ENCODE results near the gene UTP25.

UTP25 gene

GRCh38 chr1:209810783-209811182 lies 17.0 kb upstream of the UTP25 start:
- DNase-seq (ENCODE audit: low read depth in 1 of 2, low spot score in 1 of 2) = no peak
- in situ Hi-C loops (cut with HindIII; ENCODE audit: low pct_unique_long_range_greater_than_20kb, low sequenced_read_pairs) = no loop called here
- TF ChIP-seq JUND (IDR thresholded peaks at IDR 0.05; ENCODE audit: low read depth) = no peak

- in situ Hi-C loops (cut with HindIII; ENCODE audit: low pct_unique_long_range_greater_than_20kb, low sequenced_read_pairs) = no loop called here
- no peak for DNase-seq (ENCODE audit: low read depth in 1 of 2, low spot score in 1 of 2)
- TF ChIP-seq JUND (IDR thresholded peaks at IDR 0.05; ENCODE audit: low read depth) = no peak
Observed at GRCh38 chr1:209813902-209814301, 13.9 kb upstream of the UTP25 start.

GRCh38 chr1:209815490-209815889 lies 12.3 kb upstream of the UTP25 start:
- DNase-seq (ENCODE audit: low read depth in 1 of 2, low spot score in 1 of 2) = no peak
- in situ Hi-C loops (cut with HindIII; ENCODE audit: low pct_unique_long_range_greater_than_20kb, low sequenced_read_pairs) = no loop called here
- no peak for TF ChIP-seq JUND (IDR thresholded peaks at IDR 0.05; ENCODE audit: low read depth)

- in situ Hi-C loops (cut with HindIII; ENCODE audit: low pct_unique_long_range_greater_than_20kb, low sequenced_read_pairs) = no loop called here
- peak in 1 of 2 experiments; percentile 46 for DNase-seq (ENCODE audit: low read depth in 1 of 2, low spot score in 1 of 2)
Observed at GRCh38 chr1:209815931-209816341, 11.8 kb upstream of the UTP25 start.

GRCh38 chr1:209816923-209817322 lies 10.8 kb upstream of the UTP25 start:
- no peak for DNase-seq (ENCODE audit: low read depth in 1 of 2, low spot score in 1 of 2)

More at GRCh38 chr1:209815931-209816341, 11.8 kb upstream of the UTP25 start:
- TF ChIP-seq JUND (IDR thresholded peaks at IDR 0.05; ENCODE audit: low read depth) = no peak

GRCh38 chr1:209817691-209818090 lies 10.1 kb upstream of the UTP25 start:
- no peak for DNase-seq (ENCODE audit: low read depth in 1 of 2, low spot score in 1 of 2)
- in situ Hi-C loops (cut with HindIII; ENCODE audit: low pct_unique_long_range_greater_than_20kb, low sequenced_read_pairs) = no loop called here
- TF ChIP-seq JUND (IDR thresholded peaks at IDR 0.05; ENCODE audit: low read depth) = no peak

More at GRCh38 chr1:209816923-209817322, 10.8 kb upstream of the UTP25 start:
- no peak for TF ChIP-seq JUND (IDR thresholded peaks at IDR 0.05; ENCODE audit: low read depth)
- in situ Hi-C loops (cut with HindIII; ENCODE audit: low pct_unique_long_range_greater_than_20kb, low sequenced_read_pairs) = no loop called here

- TF ChIP-seq JUND (IDR thresholded peaks at IDR 0.05; ENCODE audit: low read depth) = no peak
- DNase-seq (ENCODE audit: low read depth in 1 of 2, low spot score in 1 of 2) = no peak
- in situ Hi-C loops (cut with HindIII; ENCODE audit: low pct_unique_long_range_greater_than_20kb, low sequenced_read_pairs) = no loop called here
Observed at GRCh38 chr1:209819058-209819457, 8.7 kb upstream of the UTP25 start.

- no peak for DNase-seq (ENCODE audit: low read depth in 1 of 2, low spot score in 1 of 2)
- in situ Hi-C loops (cut with HindIII; ENCODE audit: low pct_unique_long_range_greater_than_20kb, low sequenced_read_pairs) = no loop called here
- TF ChIP-seq JUND (IDR thresholded peaks at IDR 0.05; ENCODE audit: low read depth) = no peak
Observed at GRCh38 chr1:209820986-209821385, 6.8 kb upstream of the UTP25 start.

- no peak for TF ChIP-seq JUND (IDR thresholded peaks at IDR 0.05; ENCODE audit: low read depth)
- in situ Hi-C loops (cut with HindIII; ENCODE audit: low pct_unique_long_range_greater_than_20kb, low sequenced_read_pairs) = no loop called here
- no peak for DNase-seq (ENCODE audit: low read depth in 1 of 2, low spot score in 1 of 2)
Observed at GRCh38 chr1:209822706-209823105, 5.1 kb upstream of the UTP25 start.

- no peak for TF ChIP-seq JUND (IDR thresholded peaks at IDR 0.05; ENCODE audit: low read depth)
- in situ Hi-C loops (cut with HindIII; ENCODE audit: low pct_unique_long_range_greater_than_20kb, low sequenced_read_pairs) = no loop called here
- DNase-seq (ENCODE audit: low read depth in 1 of 2, low spot score in 1 of 2) = peak; percentile 34 to 76
Observed at GRCh38 chr1:209823143-209824041, 4.4 kb upstream of the UTP25 start.

GRCh38 chr1:209825591-209826434 lies 2.0 kb upstream of the UTP25 start:
- DNase-seq (ENCODE audit: low read depth in 1 of 2, low spot score in 1 of 2) = no peak
- in situ Hi-C loops (cut with HindIII; ENCODE audit: low pct_unique_long_range_greater_than_20kb, low sequenced_read_pairs) = no loop called here

GRCh38 chr1:209829716-209830115 lies 1.9 kb downstream of the UTP25 start:
- in situ Hi-C loops (cut with HindIII; ENCODE audit: low pct_unique_long_range_greater_than_20kb, low sequenced_read_pairs) = no loop called here
- no peak for DNase-seq (ENCODE audit: low read depth in 1 of 2, low spot score in 1 of 2)
- TF ChIP-seq JUND (IDR thresholded peaks at IDR 0.05; ENCODE audit: low read depth) = no peak

More at GRCh38 chr1:209825591-209826434, 2.0 kb upstream of the UTP25 start:
- TF ChIP-seq JUND (IDR thresholded peaks at IDR 0.05; ENCODE audit: low read depth) = no peak

- no peak for DNase-seq (ENCODE audit: low read depth in 1 of 2, low spot score in 1 of 2)
- in situ Hi-C loops (cut with HindIII; ENCODE audit: low pct_unique_long_range_greater_than_20kb, low sequenced_read_pairs) = no loop called here
- TF ChIP-seq JUND (IDR thresholded peaks at IDR 0.05; ENCODE audit: low read depth) = no peak
Observed at GRCh38 chr1:209830722-209831121, 3.0 kb downstream of the UTP25 start.
